G401.6 (cell line): Measurements from ENCODE around the gene SAFB.

Experiments
- FAIRE-seq: peaks from 2 replicates; lab custom pipeline; 2012; peaks lifted over from hg19 to GRCh38; lab: Jason Lieb, UNC

The SAFB gene

GRCh38 chr19:5622465-5623396 lies at the start of gene SAFB, which contains the start of gene SAFB2:
Gene SAFB (plus strand): TSS chr19:5623083. CDS start chr19:5623206, 123 bp downstream.
Gene SAFB2 (minus strand): TSS chr19:5622776. CDS start chr19:5622715, 61 bp downstream.
- peak; percentile 98 for FAIRE-seq

DNA sequence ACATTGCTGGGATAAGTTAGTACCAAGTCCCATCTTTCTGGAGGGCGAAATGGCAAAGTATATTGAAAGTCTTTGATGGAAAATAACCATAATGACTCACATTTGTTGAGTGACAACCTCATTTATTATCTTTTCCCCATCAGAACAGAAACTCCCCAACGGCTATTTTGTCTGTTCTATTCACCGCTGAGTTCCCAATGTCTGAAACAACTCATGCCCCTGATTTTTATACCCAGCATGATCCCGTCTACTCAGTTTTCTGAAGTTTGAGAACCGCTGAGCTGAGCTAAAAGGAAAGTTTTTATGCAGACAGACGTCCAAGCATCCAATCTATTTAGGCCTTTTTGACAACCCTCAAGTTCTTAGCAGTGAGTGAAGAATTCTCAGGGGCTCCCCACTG lies 47.3 kb upstream of the SAFB start:
- FAIRE-seq: no peak

DNA sequence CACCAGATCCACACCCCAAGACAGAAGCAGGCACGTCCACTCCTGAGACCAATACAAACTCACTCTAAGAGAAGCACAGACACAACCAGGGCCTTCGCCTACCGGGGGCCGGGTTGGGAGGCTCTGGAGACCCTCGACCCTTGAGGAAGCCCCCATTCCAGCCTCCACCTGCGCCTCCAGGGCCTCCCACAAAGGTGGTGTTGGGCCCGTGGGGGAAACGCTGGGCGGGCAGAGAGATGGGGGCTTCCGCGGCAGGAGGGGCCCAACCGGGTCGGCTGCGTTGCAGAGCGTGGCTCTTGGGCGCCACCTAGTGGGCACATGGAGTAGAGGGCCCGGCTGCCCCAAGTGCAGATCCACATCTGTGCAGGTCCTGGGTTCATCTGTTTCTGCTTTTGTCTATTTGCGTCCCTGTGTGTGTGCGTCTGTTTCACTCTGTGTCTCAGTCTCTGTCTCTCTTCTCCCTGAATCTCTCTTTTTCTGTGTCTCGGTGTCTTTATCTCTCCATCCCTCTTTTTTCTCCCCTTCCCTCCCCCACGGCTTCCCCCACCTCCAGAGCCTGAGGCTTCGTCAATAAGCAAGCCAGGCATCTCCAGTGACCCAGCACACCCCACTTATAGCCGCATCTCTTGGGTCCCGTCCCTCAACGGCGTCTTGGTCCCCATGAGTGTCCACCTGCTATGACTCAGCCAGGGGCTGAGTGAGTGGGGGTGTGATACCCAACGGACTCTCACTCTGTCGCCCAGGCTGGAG lies 44.6 kb upstream of the SAFB start:
- no peak for FAIRE-seq

- FAIRE-seq: no peak
Measured at GRCh38 chr19:5579286-5579685, 43.6 kb upstream of the SAFB start.

GRCh38 chr19:5579697-5580096 lies 43.2 kb upstream of the SAFB start:
- FAIRE-seq: no peak

GRCh38 chr19:5580161-5580571 lies 42.7 kb upstream of the SAFB start:
- FAIRE-seq: no peak

GRCh38 chr19:5585461-5586299 lies 37.2 kb upstream of the SAFB start:
- no peak for FAIRE-seq

DNA sequence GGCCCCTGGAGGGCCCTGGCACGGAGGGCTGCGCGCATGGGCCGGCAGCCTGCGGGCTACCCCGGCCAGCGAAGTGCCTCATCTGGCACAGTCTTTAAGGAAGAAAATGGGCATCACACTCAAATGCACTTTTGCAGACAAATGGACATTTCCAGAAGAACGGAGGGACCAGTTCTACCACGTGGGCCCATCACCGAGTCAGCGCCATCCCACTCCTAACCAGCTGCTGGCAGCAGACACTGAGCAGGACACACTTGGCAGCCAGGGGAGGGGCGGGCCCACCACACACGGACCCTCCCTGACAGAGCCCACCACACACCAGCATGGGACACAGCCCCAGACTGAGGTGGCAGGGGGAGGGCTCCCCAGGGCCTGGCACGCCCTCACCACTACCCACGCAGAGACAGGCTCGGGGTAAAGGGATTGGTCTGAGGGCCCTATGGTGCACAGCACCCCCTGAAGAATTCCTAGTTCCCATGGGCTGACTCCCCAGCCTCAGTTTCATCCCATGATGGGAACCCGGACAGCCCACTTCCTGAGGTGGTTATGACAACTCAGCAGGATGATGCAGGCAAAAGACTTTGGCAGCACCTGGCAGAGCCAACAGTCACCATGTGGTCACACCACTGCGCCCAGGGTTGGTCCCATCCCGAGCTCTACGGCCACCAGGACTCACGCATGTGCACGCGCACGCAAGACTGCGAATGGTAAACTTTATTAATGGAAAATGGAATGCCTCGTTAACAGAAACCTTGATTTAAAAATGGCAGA lies 36.4 kb upstream of the SAFB start:
- no peak for FAIRE-seq

DNA sequence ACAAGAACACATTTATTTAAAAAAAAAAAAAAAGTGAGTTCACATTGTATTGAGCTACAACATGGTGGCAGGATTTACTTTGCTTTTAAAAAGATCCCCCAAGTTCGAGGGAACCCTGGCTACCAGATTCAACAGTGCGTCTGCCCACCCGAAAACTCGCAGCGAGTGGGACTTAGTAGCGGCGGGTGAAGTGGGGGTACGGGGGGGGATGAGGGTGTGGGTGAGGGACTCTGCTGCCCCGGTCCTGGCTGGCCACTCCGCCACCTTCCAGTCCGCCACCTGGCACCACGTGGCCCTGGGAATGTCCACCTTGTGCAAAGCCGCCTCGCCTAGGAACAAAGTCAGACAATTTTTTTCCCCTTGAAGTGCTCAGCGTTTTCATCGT lies 35.8 kb upstream of the SAFB start:
- FAIRE-seq: no peak

GRCh38 chr19:5587661-5588060 lies 35.2 kb upstream of the SAFB start:
- FAIRE-seq: no peak

- FAIRE-seq: no peak
Measured at GRCh38 chr19:5588441-5588840, 34.4 kb upstream of the SAFB start.

GRCh38 chr19:5588906-5589676 lies 33.8 kb upstream of the SAFB start:
- FAIRE-seq: no peak

DNA sequence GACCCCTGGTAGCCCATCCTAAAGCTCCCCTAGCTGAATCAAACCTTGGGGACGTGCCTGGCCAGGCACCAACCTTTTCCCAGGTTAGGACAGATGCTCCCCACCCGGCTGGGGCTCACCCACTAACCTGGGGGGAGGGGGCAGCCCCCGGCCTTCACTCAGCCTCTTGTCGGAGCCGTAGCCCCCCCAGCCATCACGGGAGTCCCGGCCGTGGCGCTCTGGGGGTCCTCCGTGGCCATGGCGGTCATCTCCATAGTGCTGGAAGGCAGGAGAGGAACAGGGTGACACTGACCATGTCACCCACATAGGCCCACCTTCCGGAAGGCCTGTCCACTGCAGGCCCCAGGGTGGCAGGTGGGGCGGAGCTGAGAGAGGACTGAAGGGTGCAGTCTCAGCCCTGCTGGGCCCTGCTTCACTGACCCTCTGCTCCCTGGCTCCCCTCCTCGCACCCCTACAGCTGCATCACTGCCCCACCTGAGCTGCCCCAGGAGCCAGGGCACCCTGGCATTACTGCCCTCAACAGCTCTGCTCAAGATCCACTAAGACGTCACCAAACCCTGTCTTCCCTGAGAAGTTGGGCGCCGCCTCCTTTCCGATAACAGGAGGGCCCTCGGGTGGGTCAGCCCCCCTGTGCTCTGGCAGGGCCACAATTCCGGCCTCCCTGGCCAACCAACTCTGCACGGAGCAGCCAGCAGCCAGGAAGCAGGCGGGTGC lies 32.6 kb upstream of the SAFB start:
- FAIRE-seq: no peak

DNA sequence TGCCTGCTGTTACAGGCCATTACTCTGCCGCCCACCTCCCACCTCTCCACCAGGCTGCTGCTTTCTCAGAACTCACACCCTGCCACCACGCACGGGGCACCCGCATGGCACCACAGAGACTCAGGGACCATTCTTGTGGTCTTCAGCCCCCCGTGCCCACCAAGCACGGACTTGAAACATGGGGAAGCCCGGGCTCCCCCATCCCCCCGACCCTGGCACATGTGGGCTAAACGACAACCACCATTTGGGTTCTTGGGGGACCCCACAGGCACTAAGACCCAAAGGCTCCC lies 32.1 kb upstream of the SAFB start:
- no peak for FAIRE-seq

- no peak for FAIRE-seq
Measured at GRCh38 chr19:5591476-5591875, 31.4 kb upstream of the SAFB start.

DNA sequence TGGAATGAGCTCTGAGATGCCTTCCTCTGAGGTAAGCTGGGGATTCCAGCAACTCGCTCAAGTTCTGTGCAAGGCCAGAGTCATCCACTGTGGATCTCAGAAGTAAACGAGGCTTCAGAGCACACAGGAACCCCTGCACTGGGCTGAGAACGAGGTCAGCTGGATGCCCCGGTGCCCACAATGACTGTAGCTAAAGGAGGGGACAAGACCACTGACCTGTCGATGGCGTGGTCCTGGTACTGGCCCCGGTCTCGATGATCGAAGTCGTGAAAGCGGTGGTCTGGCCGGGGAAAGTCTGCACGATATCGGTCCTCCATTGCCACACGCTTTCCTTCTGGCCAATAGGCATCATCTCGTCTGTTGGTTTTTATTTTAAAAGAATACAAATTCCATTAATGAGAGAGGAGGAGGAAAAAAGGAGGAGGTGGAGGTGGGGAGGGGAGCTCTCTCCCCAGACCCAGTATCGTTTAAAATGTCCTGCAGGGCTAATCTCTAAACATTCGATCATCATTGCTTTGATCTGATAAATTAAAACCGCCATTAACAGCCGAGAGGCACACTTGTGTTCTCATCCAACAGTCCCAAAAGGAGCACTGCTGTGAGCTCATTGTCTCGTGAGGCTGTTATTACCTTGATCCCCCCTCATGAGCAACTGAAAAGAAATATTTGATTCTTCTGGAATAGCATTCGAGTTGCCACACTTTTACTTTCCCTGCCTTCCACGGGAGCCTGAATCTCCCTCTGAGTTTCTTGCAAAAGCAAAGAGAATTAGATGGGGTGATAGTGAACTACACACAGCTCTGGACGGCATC lies 30.1 kb upstream of the SAFB start:
- no peak for FAIRE-seq

GRCh38 chr19:5593343-5594255 lies 29.3 kb upstream of the SAFB start:
- no peak for FAIRE-seq

DNA sequence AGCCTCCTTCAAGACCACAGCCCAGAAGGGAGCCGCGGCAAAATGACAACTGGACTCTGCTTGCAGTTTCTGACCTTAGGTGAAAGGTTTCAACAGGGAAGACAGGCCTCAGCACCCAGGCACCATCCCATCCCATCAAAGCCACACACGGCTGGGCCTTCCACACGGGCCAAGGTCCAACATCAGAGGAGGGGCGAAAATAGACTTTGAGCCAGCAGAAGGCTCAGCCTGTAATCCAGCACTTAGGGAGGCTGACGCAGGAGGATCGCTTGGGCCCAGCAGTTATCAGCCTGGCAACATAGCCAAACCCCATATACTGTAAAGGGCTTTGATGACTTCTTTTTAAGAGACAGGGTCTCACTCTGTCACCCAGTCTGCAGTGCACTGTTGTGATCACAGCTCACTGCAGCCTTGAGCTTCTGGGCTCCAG lies 28.3 kb upstream of the SAFB start:
- FAIRE-seq: no peak
